Measurements from ENCODE around the gene IFI30.

The IFI30 gene

DNA sequence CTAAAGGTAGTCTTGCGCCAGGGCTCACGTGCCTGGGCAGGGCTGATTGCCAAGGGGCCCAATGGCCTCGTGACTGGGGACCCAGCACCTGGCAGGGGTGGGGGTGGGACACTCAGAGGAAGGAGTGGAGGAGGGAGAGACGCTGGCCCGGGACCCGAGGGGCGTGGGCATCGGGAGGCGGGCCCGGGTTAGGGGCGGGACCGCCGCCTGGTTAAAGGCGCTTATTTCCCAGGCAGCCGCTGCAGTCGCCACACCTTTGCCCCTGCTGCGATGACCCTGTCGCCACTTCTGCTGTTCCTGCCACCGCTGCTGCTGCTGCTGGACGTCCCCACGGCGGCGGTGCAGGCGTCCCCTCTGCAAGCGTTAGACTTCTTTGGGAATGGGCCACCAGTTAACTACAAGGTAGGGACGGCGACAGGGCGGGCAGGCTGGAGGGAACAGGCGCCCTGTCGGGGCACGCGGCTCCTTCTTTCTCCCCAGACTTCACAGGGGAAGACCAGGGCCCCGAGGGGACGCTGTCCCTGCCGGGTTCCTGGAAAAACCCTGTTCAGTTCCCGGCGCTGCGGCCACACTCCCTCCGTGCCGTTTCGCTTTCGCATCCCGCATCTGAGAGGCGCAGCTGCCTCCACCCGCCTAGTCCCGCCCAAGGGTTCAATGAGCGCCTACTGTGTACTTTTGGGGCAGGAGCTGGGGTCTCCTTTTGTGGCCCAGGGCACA lies at the start of gene IFI30:
IFI30 (plus strand) TSS at position 242 of the 717 bp plus-strand sequence; CDS start at position 271, 29 bp downstream.
- H3K9me3 Mint-ChIP-seq = no peaks in the 10 kb centered on the region
- peak; percentile 64 for DNase-seq
- H3K4me1 Mint-ChIP-seq = peaks cover 16% of the 10 kb centered on the region
- H3K27ac Mint-ChIP-seq = no peak within 1 kb of the TSS
- TF ChIP-seq, protein P1, sequence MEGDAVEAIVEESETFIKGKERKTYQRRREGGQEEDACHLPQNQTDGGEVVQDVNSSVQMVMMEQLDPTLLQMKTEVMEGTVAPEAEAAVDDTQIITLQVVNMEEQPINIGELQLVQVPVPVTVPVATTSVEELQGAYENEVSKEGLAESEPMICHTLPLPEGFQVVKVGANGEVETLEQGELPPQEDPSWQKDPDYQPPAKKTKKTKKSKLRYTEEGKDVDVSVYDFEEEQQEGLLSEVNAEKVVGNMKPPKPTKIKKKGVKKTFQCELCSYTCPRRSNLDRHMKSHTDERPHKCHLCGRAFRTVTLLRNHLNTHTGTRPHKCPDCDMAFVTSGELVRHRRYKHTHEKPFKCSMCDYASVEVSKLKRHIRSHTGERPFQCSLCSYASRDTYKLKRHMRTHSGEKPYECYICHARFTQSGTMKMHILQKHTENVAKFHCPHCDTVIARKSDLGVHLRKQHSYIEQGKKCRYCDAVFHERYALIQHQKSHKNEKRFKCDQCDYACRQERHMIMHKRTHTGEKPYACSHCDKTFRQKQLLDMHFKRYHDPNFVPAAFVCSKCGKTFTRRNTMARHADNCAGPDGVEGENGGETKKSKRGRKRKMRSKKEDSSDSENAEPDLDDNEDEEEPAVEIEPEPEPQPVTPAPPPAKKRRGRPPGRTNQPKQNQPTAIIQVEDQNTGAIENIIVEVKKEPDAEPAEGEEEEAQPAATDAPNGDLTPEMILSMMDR (IDR thresholded peaks at IDR 0.05) = no peak
- H3K36me3 Mint-ChIP-seq (ENCODE audit: low read depth) = peaks cover 23% of the 10 kb centered on the region
- peaks cover 45% of the 10 kb centered on the region for H3K27me3 Mint-ChIP-seq (ENCODE audit: low read depth, poor library complexity)
- peak within 1 kb of the TSS; percentile 70 for H3K4me3 Mint-ChIP-seq

DNA sequence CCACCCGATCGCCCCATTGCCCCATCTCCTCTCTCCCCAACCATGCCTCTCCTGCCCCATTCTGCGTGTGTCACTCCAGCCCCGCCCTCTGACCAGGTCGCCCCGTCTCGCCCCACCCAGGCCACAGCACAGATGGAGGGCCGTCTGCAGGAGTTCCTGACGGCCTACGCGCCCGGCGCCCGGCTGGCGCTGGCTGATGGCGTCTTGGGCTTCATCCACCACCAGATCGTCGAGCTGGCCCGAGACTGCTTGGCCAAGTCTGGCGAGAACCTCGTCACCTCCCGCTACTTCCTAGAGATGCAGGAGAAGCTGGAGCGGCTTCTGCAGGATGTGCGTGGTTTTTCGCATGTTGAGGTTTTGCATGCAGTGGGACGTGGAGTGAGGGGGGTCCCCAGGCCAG lies 49.8 kb upstream of the IFI30 start:
- peaks cover 20% of the 10 kb centered on the region for H3K36me3 Mint-ChIP-seq (ENCODE audit: low read depth)
- H3K27ac Mint-ChIP-seq = peak overlapping the region; percentile 77
- H3K9me3 Mint-ChIP-seq = no peaks in the 10 kb centered on the region
- H3K27me3 Mint-ChIP-seq (ENCODE audit: low read depth, poor library complexity) = peaks cover 6% of the 10 kb centered on the region
- TF ChIP-seq, protein P1 (IDR thresholded peaks at IDR 0.05) = no peak
- peaks cover 26% of the 10 kb centered on the region for H3K4me1 Mint-ChIP-seq
- H3K4me3 Mint-ChIP-seq = no peak overlapping the region
- no peak for DNase-seq

DNA sequence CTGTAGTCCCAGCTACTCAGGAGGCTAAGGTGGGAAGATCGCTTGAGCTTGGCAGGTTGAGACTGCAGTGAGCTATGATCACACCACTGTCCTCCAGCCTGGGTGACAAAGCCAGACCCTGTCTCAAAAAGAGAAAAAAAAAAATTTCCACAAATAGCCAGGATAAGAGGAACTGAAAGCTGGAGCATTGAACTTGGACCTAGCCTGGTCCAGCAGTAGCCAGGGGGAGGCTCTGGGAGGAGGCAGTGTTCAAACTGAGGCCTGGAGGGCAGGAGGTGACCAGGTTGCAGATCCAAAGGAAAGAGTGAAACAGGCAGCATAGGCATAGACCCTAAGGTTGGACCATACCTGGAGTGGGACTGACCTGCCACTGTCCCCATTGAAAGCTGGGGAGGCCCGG lies 47.5 kb upstream of the IFI30 start:
- Mint-ChIP-seq H3K27ac (peak overlapping the region; percentile 84), H3K27me3 (ENCODE audit: low read depth, poor library complexity) (peaks cover 2% of the 10 kb centered on the region), H3K4me3 (no peak overlapping the region), H3K36me3 (ENCODE audit: low read depth) (peaks cover 32% of the 10 kb centered on the region), H3K4me1 (peaks cover 14% of the 10 kb centered on the region), H3K9me3 (no peaks in the 10 kb centered on the region)
- TF ChIP-seq, protein P1 (IDR thresholded peaks at IDR 0.05) = no peak
- DNase-seq = no peak

DNA sequence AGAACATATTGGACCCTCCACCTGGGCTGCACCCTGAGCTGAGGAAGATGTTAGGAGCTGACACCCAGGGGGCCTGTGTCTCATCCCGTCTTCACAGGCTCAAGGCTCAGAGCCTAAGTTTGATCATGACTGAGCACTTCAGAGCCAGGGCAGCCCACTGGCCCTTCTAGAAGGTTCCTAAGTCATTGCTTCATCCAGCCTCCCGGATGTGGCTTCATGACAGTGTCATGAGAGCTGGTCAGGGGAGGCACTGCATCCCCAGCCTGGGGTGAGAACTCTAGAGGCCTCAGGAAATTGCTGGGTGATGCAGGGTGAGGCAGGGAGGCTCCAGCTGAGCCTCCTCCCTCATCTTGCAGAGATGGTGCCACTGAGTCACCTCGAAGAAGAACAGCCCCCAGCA lies 45.6 kb upstream of the IFI30 start:
- H3K27ac Mint-ChIP-seq = no peak overlapping the region
- peaks cover 41% of the 10 kb centered on the region for H3K36me3 Mint-ChIP-seq (ENCODE audit: low read depth)
- peaks cover 6% of the 10 kb centered on the region for H3K4me1 Mint-ChIP-seq
- TF ChIP-seq, protein P1 (IDR thresholded peaks at IDR 0.05) = no peak
- H3K4me3 Mint-ChIP-seq = no peak overlapping the region
- H3K9me3 Mint-ChIP-seq = no peaks in the 10 kb centered on the region
- DNase-seq = no peak
- no peaks in the 10 kb centered on the region for H3K27me3 Mint-ChIP-seq (ENCODE audit: low read depth, poor library complexity)

DNA sequence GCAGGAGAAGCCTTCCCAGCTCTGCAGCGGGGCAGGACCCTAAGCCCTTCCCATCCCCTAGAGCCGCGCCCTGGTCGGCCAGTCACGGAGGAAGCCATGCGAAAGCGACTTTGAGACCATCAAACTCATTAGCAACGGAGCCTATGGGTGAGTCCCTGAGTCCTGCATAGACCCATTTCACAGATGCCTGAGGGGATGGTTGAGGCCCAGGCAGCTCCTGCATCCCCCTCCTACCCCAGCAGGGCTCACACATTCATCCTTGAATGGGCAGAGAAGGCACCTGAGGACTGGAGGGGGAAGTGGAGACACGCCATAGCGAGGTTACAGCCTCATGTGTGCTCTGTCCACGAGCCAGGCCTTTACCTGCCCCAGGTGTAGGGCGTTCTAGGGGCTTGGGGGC lies 44.8 kb upstream of the IFI30 start:
- no peaks in the 10 kb centered on the region for H3K27me3 Mint-ChIP-seq (ENCODE audit: low read depth, poor library complexity)
- no peak overlapping the region for H3K27ac Mint-ChIP-seq
- H3K9me3 Mint-ChIP-seq = no peaks in the 10 kb centered on the region
- H3K36me3 Mint-ChIP-seq (ENCODE audit: low read depth) = peaks cover 41% of the 10 kb centered on the region
- H3K4me1 Mint-ChIP-seq = peaks cover under 1% of the 10 kb centered on the region
- DNase-seq = no peak
- H3K4me3 Mint-ChIP-seq = no peak overlapping the region
- TF ChIP-seq, protein P1 (IDR thresholded peaks at IDR 0.05) = no peak
